ENCODE data around the gene IQCH. TPM values are rescaled to one million over a fixed set of nuclear protein-coding genes. Genes with fewer than 3 reads are reported as not detected.

The IQCH gene
- total RNA-seq, 1 donor from 2014 or later = 2.1 TPM

DNA sequence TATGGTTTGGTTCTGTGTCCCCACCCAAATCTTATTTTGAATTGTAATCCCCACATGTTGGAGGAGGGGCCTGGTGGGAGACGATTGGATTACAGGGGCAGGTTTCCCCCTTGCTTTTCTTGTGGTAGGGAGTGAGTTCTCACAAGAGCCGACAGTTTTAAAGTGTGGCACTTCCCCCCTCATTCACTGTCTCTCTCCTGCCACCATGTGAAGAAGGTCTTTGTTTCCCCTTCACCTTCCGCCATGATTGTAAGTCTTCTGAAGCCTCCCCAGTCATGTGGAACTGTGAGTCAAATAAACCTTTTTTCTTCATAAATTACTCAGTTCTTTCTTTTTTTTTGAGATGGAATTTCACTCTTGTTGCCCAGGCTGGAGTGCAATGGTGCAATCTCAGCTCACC lies 124.9 kb downstream of the IQCH start:
- ATAC-seq (no peak), DNase-seq (ENCODE audit: low spot score) (no peak)
- intact Hi-C loops (cut with DNase I) = no loop called here

DNA sequence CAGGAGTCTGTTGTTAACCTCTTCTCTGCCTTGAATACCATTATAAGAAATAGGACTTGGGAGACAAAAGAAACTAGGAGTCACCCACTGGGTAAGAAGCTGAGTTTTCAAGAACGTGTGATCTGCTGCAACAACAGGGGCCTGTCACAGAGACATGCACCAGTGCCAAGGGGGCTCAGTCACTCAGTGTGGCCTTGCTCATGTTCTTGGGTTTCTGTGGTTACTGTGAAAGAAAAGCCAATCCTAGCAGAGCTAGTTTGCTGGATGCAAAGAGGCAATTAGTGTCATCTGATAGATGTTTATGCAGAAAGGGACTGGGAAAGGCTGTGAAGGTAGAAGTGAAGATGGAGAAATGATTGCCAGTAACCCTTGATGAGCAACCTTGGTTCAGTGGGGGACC lies 126.3 kb downstream of the IQCH start:
- DNase-seq (ENCODE audit: low spot score) (no peak), ATAC-seq (no peak)
- intact Hi-C loops (cut with DNase I) = no loop called here

- intact Hi-C loops (cut with DNase I) = no loop called here
- ATAC-seq (no peak), DNase-seq (ENCODE audit: low spot score) (no peak)
These were observed 126.9 kb downstream of the IQCH start for GRCh38 chr15:67381416-67382045.

GRCh38 chr15:67382723-67383122 lies 128.1 kb downstream of the IQCH start:
- intact Hi-C loops (cut with DNase I) = no loop called here
- no peak for ATAC-seq
- no peak for DNase-seq (ENCODE audit: low spot score)

DNA sequence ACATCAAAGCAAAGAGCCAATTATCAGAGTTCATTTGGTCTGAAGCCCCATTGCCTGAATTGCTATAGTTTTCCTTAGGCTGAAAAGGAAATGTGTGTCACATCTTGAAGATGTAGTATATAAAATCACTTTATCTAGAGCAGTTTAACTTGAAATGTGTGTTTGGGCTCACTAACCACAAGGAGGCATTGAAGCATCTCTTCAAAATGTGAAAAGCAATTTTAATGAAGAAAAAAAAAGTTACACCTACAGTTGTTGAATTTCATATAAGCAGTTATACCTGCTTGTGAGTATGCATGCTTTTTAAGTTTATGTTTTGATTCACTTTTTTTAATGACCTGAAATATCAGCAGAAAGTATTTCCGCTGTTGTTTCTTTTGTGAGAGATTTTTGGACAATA lies 129.3 kb downstream of the IQCH start:
- DNase-seq (ENCODE audit: low spot score) (no peak), ATAC-seq (no peak)
- intact Hi-C loops (cut with DNase I) = no loop called here

DNA sequence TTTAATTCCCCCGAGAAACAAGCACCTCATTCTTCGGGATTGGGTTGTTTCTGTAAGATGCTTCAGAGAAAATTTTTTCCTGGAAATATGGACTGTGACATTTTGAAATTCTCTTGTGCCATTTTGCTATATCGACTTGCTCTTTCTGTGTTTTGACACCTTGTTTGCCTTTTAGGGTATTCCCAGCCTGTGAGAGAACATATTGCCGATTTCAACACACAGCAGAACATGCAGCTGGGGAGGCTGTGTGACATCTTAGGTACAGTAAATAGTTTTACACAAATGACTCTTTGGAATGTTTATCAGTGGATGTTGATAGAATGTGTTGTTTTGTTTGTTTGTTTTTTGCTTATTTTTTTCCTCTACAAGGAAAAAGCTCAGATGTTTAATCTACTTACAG lies 130.2 kb downstream of the IQCH start:
- intact Hi-C loops (cut with DNase I) = no loop called here
- DNase-seq (ENCODE audit: low spot score) (no peak), ATAC-seq (no peak)

GRCh38 chr15:67385971-67386370 lies 131.4 kb downstream of the IQCH start:
- intact Hi-C loops (cut with DNase I) = no loop called here
- DNase-seq (ENCODE audit: low spot score) (no peak), ATAC-seq (no peak)

DNA sequence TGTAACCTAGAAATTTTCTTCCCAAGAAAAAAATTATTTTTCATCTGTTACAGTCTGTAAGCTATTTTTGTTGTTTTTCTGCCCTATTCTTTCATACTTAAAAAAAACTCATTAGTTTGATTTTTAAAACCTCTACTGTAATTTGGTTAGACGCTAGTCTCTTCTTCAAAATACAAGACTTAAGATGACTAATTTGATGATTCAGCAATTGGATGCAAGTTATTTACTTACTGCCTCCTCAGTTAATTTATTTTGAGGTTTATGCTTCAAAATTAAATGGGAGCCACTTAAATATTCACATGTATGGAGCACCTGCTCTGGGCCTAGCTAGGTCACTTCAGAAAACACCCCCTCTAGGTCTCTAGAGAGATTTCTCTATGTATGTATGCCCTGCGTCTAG lies 132.4 kb downstream of the IQCH start:
- intact Hi-C loops (cut with DNase I) = no loop called here
- DNase-seq (ENCODE audit: low spot score) = no peak
- no peak for ATAC-seq

- no peak for DNase-seq (ENCODE audit: low spot score)
- no peak for ATAC-seq
- intact Hi-C loops (cut with DNase I) = no loop called here
These were observed 135.4 kb downstream of the IQCH start for GRCh38 chr15:67389975-67390374.

DNA sequence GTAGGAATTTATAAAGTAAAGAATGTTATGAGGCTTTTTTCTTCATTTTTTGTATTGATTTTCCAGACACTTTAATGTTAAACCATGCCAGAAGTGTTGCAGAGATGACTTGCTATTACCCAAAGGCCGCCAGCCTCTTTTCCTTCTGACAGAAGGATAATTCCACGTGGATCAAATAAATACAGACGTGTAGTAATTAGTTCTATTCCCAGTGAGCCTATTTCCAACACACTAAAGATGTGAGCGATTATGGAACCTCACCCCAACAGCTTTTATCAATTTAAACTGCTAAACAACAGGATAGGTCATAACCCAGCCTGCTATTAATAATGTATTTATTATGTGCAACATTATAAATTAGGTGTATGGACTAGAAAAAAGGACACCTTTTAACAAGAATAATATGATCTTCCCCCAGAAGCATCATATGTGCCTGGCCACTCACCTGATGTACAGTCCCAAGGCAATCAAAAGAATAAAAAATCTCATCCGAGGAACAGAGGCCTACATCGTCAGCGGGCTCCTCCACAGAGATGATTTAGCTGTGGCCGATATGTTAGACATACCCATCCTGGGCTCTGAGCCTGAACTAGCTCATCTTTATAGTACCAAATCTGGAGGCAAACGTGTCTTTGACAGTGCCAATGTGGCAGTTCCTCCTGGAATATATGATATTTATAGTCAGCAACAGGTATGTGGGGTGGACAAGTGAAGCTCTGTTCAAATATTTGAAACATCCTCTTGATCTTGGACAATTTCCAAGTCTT lies 140.5 kb downstream of the IQCH start:
- intact Hi-C loops (cut with DNase I) = no loop called here
- ATAC-seq (no peak), DNase-seq (ENCODE audit: low spot score) (no peak)

DNA sequence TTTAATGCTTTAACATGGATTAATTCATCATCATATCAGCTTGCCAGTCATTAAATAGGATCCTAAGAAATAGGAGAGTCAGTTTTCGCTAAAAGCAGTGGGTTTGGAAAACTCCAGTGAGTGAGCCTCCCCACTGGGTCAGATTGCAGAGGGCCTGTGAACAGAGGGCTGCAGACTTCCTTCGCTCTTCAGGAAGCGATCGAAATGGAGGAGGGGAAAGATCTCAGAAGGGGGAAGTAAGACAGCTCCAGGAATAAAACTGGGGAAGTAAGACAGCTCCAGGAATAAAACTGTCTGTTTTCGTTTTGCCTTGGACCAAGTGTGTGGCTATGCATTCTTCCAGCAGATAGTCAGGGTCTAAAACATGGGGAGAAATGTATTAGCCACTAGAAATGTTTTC lies 141.5 kb downstream of the IQCH start:
- ATAC-seq = no peak
- no peak for DNase-seq (ENCODE audit: low spot score)
- intact Hi-C loops (cut with DNase I) = no loop called here

DNA sequence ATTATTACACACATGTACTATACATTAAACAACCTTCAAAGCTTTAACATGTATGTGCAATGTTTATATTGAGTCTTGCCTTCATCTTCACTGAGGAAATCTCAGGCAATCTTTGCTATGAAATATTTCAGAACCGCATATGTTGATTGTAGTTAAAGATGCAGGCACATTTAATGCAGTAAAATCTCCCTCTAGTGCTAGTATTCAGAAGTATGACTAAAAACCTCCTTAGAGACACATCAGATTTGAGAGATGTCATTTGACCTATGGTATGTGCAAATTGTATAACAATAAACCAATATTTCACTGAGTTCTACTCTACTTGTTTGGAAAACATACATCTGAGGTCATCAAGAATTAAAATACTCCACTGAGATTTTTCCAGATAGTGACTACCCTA lies 142.6 kb downstream of the IQCH start:
- no peak for DNase-seq (ENCODE audit: low spot score)
- intact Hi-C loops (cut with DNase I) = no loop called here
- ATAC-seq = no peak

DNA sequence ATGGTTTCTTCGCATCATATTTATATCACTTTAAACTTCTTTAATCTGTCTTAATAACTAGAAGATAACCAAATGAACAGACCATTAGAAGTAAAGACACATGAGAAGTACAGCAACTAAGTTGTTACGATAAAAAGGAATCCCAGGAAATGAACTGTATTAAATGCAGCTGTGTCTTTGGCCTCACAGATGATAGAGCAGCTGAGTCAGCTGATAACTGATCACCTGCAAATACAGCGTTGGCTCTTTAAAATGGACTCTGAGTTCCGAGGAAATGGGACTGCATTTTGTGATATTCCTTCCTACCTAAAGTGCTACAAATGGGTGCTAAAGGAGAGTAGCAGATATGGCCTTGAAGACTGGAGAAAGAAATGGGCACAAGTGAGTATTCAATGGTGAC lies 145.3 kb downstream of the IQCH start:
- ATAC-seq (no peak), DNase-seq (ENCODE audit: low spot score) (no peak)

DNA sequence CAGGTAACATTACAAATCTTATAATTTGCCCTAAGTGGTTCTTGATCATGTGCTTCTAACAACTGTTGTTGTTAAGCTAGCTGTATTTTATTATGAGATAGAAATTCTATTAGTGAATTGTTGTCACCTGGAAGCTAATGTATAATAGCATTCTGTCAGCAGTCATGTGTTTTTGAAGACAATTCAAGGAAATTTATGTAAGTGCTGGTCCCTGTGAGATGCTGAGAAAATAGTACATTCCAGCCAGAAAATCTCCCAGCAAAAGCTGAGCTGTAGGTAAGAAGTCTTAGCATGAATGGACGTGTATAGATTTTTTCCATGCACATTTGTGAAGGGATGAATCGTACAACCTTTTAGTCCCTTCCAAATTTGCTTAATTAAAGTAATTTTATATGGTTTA lies 146.3 kb downstream of the IQCH start:
- intact Hi-C loops (cut with DNase I) = no loop called here
- ATAC-seq (no peak), DNase-seq (ENCODE audit: low spot score) (no peak)

More for the DNA sequence above, 145.3 kb downstream of the IQCH start:
- intact Hi-C loops (cut with DNase I) = no loop called here

DNA sequence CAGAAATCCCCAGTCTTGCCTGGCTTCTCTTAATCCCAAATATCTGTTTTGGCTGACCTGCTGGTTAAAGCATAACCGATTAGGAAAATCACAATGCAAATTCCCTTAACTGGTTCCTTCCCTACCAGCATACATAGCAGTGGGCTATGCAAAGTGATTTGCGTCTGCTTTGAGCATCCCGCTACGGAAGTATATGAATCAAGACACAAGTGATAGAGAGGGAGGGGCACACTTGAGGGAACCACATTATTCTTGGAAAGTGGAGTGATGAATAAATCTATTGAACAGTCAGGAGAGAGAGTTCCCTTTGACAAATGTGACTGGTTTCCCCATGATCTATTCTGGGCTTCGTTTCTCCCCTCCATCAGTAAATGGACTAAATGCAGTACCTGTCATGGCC lies 146.8 kb downstream of the IQCH start:
- no peak for DNase-seq (ENCODE audit: low spot score)
- intact Hi-C loops (cut with DNase I) = no loop called here
- no peak for ATAC-seq

GRCh38 chr15:67403428-67404154 lies 149.0 kb downstream of the IQCH start:
- DNase-seq (ENCODE audit: low spot score) = no peak
- intact Hi-C loops (cut with DNase I) = no loop called here
- ATAC-seq = no peak

- DNase-seq (ENCODE audit: low spot score) (no peak), ATAC-seq (no peak)
- intact Hi-C loops (cut with DNase I) = no loop called here
These were observed 150.9 kb downstream of the IQCH start for GRCh38 chr15:67405208-67406191.

- DNase-seq (ENCODE audit: low spot score) (no peak), ATAC-seq (no peak)
- intact Hi-C loops (cut with DNase I) = no loop called here
These were observed 151.8 kb downstream of the IQCH start for GRCh38 chr15:67406257-67406861.

DNA sequence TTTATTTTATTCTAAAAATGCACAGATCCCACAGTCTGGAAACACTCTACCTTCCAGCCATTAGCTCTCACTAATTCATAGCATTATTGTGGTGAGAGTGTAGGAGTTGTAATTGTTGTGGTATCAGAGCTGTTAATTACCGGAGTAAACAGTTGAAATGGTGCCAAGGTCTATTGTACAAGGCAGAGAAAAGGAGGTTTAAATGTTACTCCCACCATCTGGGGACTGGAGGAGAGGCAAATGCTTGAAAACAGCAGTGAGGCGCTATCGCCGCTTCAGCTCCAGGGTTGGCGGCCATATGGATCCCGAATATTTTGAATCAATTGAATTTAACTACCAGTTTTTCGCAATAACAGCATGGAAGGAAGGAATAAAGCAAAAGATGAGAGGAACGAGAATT lies 153.2 kb downstream of the IQCH start:
- intact Hi-C loops (cut with DNase I) = no loop called here
- no peak for DNase-seq (ENCODE audit: low spot score)
- ATAC-seq = no peak

All from sciatic nerve (tissue), 2 donors.